ENCODE data around the gene MAPK8IP2.
A peak's percentile ranks its signal among the peaks of the same experiment; 100 is the strongest.

The MAPK8IP2 gene

DNA sequence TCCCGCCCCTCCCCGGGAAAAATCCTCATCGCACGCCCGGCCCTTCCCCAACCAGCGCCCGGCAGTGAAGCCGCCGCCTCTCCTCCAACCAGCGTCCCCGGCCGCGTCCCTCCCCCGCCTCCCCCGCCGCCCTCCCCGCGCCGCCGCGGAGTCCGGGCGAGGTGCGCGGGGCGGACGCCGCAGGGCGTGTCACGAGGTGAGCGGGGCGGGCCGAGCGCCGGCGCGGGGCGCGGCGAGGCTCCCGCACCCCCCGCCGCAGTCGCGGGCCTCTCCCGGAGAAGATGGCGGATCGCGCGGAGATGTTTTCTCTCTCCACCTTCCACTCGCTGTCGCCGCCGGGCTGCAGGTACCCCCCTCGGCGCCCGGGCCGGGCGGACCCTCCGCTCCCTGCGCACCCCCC is at the start of gene MAPK8IP2:
Gene MAPK8IP2, plus strand, starts transcription at position 256 of the 400 bp plus-strand sequence. Its CDS starts 26 bp downstream, at position 282.
- DNase-seq = no peak

GRCh38 chr22:50551160-50551752 is 49.3 kb upstream of the MAPK8IP2 start:
- no peak for DNase-seq

DNA sequence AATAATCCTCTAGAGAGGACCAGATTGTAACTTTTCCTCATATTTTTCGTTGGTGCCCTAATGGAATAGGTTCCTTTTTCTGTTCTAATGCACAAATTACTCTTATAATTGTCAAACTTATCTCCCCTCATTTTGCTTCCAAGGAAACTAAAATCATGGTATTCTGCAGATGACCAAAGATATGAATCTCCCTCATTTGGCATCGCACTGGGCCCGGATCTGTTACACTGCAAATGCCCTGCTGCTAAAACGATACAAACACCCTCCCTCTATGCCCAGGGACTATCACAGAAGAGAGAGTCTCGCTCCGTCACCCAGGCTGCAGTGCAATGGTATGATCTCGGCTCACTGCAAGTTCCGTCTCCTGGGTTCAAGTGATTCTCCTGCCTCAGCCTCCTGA is 47.3 kb upstream of the MAPK8IP2 start:
- no peak for DNase-seq

DNA sequence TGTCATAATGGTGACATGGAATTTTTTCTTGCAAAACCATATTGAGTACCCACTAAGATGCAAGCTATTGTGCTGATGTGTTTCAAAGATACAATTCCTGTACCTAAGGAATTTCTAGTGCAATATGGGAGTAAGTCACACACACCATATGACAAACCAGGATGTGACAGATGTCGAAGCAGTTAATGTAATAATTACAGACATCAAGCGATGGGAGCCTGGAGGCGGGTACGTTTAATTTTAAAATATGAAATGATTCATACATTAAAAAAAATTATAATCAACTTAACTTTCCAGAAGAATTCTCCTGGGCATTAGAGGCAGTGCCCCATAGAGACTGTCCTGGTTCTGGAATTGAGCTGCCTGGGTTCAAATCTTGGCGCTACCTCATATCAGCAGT is 43.9 kb upstream of the MAPK8IP2 start:
- no peak for DNase-seq

GRCh38 chr22:50560034-50560433 is 40.6 kb upstream of the MAPK8IP2 start:
- DNase-seq = no peak

- DNase-seq = no peak
These were observed 38.9 kb upstream of the MAPK8IP2 start for GRCh38 chr22:50561401-50562358.

DNA sequence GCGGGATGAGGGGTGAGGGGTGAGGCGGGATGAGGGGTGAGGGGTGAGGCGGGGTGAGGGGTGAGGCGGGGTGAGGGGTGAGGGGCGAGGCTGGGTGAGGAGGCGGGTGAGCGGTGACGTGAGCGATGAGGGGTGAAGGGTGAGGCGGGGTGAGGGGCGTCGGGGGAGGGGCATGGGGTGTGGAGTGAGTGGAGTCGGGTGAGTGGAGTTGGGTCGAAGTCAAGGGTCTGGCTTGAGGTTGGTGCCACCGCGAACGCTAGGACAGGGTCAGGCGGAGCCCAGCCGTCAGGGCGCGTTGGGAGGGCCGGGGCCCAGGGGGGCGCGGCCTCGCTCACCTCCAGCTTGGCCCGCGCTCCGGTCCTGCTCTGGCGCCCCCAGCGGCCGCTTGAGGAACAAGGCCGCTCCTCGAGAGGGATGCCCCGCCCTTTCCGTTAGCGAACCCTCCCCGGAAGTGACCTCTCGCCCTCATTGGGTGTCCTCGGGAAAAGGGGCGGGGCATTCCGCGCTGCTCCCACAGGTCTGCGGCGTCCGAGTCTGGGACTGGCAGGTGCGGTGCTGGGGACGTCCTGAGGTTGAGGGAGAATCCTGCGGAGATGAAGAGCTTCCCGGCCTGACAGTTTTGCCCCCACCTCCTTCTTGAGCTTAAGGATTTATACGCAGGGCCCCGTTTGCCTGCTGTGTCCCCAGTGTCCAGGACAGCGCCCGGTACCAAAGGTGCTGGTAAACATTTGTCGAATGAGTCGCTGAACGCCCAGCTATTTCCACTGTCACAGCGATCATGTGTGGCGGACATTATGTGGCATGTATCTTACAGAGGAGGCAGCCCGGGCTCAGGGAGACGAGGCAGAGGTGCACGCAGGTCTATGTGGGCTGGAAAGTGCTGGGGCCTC is 37.8 kb upstream of the MAPK8IP2 start, which contains the start of gene SYCE3:
Gene SYCE3, minus strand, starts transcription at position 397 of the 890 bp plus-strand sequence. CDS start 6,514 bp downstream, outside the sequence.
- peak; percentile 92 for DNase-seq

- no peak for DNase-seq
These were observed 37.0 kb upstream of the MAPK8IP2 start for GRCh38 chr22:50563413-50564160.

- DNase-seq = no peak
These were observed 36.3 kb upstream of the MAPK8IP2 start for GRCh38 chr22:50564289-50564688.

- no peak for DNase-seq
These were observed 32.8 kb upstream of the MAPK8IP2 start for GRCh38 chr22:50567721-50568252.

- no peak for DNase-seq
These were observed 32.0 kb upstream of the MAPK8IP2 start for GRCh38 chr22:50568626-50569025.

DNA sequence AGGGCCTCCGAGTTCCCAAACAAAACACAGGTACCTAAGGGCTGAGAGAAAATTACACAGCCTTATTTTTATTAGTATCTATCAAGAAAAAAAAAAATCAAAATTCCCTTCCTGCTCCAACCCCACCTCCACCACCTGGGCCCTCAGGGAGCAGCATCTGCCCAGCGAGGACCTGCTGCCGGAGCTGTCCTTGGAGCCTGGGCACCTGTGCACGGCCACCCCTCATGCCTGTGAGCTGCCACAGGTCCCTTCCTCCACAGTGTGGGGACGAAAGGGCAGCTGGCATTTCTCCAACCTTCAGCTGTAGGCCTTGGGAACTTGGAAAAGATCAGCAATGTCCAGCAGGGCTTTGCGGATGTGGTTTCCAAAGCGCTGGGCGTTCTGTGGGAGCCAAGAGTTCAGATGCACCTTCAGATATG is 31.5 kb upstream of the MAPK8IP2 start:
- no peak for DNase-seq

DNA sequence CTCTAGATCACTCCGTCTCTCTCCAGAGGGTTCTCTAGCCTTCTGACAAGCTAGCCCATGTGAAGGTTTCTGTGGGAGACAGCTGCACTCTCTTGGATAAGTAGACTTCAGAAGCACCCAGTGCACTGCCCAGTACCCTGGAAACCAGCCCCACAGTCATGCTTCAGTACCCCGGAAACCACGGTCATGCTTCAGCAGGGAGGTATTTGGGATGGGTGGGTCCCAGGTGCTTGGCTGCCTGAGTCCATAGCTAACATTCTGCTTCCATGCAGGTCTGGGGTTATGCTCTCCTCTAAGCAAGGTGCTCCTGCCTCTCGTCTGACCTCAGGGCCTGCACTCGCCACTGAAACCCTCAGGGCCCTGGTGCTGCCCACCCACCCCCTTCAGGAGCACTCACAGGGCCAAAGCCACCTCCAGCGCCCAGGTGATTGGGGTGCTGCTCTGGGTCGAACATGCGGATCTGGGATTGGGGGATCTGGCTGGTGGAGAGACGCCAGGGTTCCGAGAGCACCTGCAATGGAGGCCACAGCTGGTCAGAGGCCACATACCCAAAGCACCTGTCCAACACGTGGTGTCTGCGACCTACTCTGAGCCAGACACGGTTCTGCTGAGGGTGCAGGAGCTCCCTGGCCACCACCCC is 30.6 kb upstream of the MAPK8IP2 start:
- DNase-seq = no peak

DNA sequence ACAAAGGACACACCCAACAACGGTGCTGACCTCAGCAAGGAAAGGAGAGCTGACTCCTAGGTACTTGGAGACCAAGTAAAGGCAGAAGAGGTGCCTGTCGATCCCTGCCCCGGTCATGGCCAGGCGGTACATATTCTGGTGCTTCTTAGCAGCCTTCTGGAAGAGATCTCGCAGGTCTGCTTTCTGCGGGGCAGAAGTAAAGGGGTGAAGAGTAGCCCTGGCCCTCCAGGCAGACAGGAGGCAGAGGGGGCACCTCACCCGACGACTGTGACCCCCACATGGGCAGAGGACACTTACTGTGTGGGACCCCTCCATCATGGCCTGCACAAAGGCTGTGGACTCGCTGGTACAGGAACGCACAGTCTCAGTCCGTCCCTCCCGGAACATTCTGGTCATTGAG is 29.7 kb upstream of the MAPK8IP2 start:
- DNase-seq = no peak

GRCh38 chr22:50571264-50572175 is 29.1 kb upstream of the MAPK8IP2 start:
- no peak for DNase-seq

DNA sequence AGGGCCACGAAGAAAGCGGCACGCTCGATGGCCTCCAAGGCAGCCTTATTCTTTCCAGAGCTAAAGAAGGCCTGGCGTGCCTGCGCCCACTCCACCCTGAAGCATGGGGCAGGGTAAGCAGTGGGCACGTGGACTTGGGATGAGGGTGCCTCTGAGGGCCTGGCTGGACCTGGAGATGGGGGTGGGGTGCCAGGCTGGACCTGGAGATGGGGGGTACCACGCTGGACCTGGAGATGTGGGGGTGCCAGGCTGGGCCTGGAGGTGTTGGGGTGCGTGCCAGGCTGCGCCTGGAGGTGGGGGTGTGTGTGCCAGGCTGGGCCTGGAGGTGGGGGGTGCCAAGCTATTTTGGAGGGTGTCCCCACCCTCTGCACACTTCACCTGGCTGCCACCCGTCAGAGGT is 27.6 kb upstream of the MAPK8IP2 start:
- no peak for DNase-seq

GRCh38 chr22:50573491-50574382 is 26.9 kb upstream of the MAPK8IP2 start:
- no peak for DNase-seq

DNA sequence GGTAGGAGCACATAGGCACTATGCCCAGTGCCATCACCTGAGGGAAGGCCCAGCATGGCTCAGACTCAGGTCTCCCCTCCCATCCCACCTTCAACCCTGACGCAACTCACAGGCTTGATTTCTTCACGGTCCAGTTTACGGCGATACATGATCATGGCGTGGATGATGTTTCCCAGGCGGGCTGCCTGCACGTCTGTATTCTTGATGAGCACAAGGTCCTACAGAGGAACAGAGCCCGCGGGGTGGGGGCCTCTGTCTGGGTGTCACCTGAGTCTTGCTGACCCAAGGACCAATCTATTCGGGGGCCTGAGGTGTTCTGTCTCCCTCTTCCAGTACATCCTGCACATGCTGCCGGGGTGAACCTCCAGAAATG is 26.2 kb upstream of the MAPK8IP2 start:
- no peak for DNase-seq

DNA sequence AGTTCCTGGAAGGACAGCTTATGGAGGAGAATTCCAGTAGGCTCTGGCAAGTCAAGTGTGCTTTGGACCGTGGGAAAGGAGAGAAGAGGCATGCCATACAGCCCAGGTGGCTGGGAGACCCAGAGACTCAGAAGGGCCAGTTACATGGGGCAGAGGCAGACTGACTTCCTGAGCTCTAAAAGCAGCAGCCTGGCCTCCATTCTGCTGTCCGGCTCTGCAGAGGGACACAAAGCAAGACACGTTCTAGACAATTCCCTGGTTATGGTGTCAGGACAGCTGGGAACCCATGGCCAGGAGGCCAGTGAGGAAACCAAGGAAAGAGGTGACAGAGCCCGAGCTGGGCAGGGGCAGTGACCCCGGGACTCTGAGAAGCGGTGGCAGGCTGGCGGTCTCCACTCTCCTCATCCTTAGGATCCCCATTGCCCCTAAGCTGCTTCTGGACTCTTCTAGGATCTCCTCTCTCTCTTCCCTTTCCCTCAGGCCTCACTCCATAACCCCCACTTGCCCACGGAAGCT is 25.1 kb upstream of the MAPK8IP2 start:
- DNase-seq = no peak

Data from KG1 (cell line).